ENCODE results near the gene PALLD.
"Not testable (repeated sequence)": the region's sequence is repeated elsewhere in the genome, so short reads cannot be mapped to it uniquely, and the experiment has no call there.

Gene PALLD

GRCh38 chr4:168796362-168797106 lies 299.7 kb downstream of the PALLD start:
- peak; percentile 4 for DNase-seq (ENCODE audit: low spot score)

DNA sequence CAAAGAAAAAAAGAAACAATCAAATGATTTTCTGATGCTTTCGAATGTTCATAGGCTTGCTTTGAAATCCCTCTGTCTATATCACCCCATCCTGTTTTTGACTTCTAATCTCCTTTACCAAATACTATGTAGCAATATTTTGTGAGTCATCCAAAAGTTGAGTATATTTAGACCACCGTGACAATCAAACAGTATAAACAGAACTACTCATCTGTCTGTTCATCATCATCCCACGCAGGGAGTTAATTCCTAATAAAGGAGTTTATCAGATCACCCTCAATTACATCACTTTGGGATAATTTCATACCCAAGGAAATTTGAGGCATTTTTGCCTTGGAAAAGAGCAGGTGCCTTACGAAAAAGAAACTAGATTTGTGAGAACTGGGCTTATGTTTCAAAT lies 300.3 kb downstream of the PALLD start:
- DNase-seq (ENCODE audit: low spot score), result peak; percentile 45

- no peak for DNase-seq (ENCODE audit: low spot score)
These were observed 301.0 kb downstream of the PALLD start for GRCh38 chr4:168797738-168798375.

DNA sequence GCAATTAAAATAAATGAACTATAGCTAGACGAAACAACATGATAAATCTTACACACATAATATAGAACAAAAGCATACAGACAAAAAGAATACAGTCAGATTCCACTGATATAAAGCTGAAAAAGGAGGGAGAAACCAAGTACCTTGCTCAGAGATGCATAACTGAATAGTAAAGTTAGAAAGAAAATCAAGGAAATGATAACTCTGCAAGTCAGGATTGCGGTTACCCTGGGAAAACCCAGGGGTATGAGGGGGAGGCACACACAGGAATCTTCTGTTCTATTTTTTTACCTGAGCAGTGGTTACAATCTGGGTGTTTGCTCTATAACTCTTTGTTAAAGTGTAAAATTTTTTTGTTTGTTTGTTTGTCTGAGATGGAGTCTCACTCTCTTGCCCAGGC lies 304.1 kb downstream of the PALLD start:
- no peak for DNase-seq (ENCODE audit: low spot score)

DNA sequence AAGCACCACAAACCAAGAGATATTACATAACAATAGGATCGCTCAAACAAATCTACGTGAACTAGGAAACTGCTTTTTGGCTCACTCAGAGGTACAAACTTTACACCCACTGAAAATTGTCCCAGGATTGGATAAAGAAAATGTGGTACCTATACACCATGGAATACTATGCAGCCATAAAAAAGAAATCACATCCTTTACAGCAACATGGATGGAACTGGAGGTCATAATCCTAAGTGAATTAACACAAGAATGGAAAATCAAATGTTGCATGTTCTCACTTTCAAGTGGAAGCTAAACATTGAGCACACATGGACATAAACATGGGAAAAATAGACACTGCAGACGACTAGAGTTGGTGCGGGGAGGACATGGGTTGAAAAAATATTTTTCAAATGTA lies 305.4 kb downstream of the PALLD start:
- DNase-seq (ENCODE audit: low spot score), result no peak

- not testable (repeated sequence) for DNase-seq (ENCODE audit: low spot score)
These were observed 306.2 kb downstream of the PALLD start for GRCh38 chr4:168803052-168803451.

DNA sequence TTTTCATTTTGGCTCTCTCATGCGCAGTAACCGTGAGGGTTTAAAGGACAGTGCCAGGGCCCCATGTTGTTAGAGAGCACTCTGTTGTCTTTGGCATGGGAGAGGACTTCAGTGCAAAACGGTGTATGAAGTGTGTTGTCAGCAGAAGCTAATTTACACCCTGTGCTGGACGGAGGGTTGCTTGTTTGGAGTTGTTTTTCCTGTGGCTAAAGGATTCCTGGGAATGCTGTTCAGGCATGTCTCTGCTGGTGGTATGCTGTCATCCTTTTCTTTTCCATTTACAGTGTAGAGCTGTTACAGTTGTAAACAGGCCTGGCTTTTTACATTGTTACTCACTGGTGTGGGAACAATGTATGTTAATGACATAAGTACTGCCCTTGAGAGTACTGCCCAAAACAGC lies 306.9 kb downstream of the PALLD start:
- DNase-seq (ENCODE audit: low spot score), result no peak

GRCh38 chr4:168804146-168804545 lies 307.3 kb downstream of the PALLD start:
- no peak for DNase-seq (ENCODE audit: low spot score)

GRCh38 chr4:168805341-168805740 lies 308.5 kb downstream of the PALLD start:
- no peak for DNase-seq (ENCODE audit: low spot score)

DNA sequence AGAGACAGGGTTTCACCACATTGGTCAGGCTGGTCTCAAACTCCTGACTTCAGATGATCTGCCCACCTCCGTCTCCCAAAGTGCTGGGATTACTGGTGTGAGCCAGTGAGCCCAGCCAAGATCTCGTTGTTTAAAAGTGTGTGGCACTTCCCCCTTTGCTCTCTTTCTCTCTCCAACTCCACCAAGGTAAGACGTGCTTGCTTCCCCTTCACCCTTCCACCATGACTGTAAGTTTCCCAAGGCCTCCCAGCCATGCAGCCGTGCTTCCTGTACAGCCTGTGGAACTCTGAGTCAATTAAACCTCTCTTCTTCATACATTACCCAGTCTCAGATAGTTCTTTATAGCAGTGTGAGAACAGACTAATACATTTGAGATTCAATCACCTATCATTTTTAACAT lies 309.4 kb downstream of the PALLD start:
- not testable (repeated sequence) for DNase-seq (ENCODE audit: low spot score)

- no peak for DNase-seq (ENCODE audit: low spot score)
These were observed 314.4 kb downstream of the PALLD start for GRCh38 chr4:168811207-168811606.

- no peak for DNase-seq (ENCODE audit: low spot score)
These were observed 315.2 kb downstream of the PALLD start for GRCh38 chr4:168811786-168812651.

DNA sequence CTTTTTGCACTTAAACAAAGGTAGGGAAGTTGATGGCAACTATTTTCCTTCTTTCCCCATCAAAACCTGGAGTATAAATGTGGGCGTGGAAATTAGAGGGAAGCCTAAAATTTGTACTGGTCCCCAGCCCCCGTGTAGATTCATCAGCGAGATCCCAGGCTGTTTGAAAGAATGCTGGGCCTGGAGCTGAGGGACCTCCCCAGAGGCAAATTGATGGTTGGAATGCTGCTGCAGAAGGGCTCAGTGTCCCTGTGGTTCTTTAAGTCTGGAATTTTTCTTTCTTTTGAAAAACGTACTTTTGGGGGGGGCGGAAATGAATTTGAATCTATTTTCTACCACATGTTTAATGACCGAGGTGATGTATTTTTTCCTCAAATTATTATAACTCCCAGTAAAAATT lies 316.0 kb downstream of the PALLD start:
- DNase-seq (ENCODE audit: low spot score), result no peak

- DNase-seq (ENCODE audit: low spot score), result no peak
These were observed 317.0 kb downstream of the PALLD start for GRCh38 chr4:168813890-168814289.

- no peak for DNase-seq (ENCODE audit: low spot score)
These were observed 318.8 kb downstream of the PALLD start for GRCh38 chr4:168815379-168816345.

GRCh38 chr4:168817370-168817769 lies 320.5 kb downstream of the PALLD start:
- DNase-seq (ENCODE audit: low spot score), result no peak

DNA sequence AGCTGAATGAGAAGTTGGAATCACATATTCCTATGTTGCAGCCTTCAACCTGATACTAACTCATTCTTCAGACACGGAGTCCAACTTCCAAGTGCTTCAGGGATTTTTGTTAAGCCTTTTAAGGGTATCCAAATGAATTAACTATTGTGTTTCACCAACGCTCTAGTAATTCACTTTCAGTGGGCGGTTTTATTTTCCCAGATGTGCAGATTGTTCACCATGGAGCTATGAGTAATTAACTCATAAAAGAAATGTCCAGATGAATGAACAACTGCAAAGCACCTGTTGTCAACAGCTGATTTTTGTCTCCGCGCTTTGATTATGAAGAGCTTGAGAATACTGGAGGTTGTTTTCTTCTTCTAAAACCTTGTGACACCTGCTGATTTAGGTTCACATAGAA lies 325.6 kb downstream of the PALLD start:
- no peak for DNase-seq (ENCODE audit: low spot score)

DNA sequence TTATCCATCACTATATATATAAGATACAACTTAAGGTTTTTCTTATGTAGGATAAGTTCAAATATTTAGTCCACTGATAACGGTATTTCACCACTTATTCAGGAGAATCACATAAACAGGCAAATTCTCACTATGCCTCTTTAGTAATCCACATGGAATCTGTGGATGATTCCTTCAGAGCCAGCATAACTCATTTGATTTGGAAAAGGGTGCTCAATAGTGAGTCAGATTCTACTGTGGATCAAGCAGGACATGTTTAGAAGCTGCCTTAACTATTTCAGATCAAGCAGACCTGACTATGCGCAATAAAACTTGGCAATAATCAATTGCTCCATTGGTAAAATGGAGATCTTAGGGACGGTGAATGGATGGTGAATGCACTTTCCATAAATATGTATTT lies 329.1 kb downstream of the PALLD start:
- peak; percentile 7 for DNase-seq (ENCODE audit: low spot score)

DNA sequence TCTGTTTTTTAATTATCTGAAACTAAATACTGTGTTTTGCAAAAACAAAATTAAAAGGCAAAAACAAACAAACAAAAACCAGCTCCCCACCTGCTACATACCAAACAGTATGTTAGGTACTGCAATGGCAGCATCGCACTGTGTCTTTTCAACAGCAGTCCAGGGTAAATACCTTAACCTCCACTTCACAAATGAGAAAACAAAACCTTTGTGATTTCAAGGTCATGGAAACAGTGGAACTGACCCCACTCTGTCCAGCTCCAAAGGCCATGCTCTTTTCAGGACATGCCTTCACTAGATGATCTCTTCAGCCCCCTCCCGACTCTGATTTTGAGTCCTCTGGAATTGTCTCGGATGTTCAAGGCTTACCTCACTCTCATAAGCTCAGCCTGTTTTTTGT lies 329.8 kb downstream of the PALLD start:
- no peak for DNase-seq (ENCODE audit: low spot score)

DNA sequence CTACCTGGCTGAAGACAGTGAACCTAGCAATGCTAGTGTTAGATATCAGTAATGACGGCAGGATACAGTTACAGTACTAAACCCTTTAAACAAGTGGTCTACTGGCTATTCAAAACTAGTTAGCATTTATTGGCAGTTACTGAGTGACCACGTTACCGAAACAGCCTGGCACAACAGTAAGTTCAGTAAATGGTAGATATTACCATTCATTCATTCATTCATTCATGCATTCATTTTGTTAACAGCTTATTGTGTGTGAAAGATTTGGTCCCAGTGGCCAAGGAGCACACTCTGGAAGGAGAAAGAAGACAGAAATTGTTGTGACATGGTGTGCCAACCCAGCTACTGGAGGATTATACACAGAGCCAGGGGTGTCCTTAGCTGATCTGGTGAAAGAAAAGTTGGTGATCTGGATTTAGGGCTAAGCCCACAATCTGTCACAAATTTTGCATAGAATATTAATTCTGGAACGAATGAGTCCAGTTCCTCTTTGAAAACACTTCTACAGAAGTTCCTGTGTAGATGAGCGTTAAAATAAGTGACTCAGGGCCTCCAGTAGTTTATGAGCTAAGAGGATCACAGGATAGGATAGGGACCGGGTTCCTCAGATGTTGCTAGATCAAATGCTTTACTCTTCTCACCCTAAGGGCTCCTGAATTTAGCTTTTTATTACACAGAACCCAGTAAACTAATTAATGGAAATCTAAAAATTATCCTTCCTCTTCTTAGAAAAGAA lies 334.1 kb downstream of the PALLD start:
- DNase-seq (ENCODE audit: low spot score), result peak; percentile 68

GRCh38 chr4:168831585-168831918 lies 334.7 kb downstream of the PALLD start:
- no peak for DNase-seq (ENCODE audit: low spot score)
